NCI-H2029 treated with DMSO at 0.1 percent for 48 hours (cell line): ENCODE measurements around the gene RPL19.
A peak's percentile ranks its signal among the peaks of the same experiment; 100 is the strongest.

Experiments used
- DNase-seq: peaks from one replicate; lab custom pipeline; 2025; lab: John Stamatoyannopoulos, UW

Gene RPL19

GRCh38 chr17:39197380-39198185 lies 2.5 kb upstream of the RPL19 start, which contains the start of gene CACNB1:
Gene CACNB1 (minus strand): TSS chr17:39197669. CDS start chr17:39197495, 174 bp downstream.
- no peak for DNase-seq

GRCh38 chr17:39198186-39198566 lies 1.9 kb upstream of the RPL19 start:
- DNase-seq, result no peak

- peak; percentile 94 for DNase-seq
Observed at GRCh38 chr17:39199820-39200069, 338 bp upstream of the RPL19 start.

- no peak for DNase-seq
Observed at GRCh38 chr17:39200957-39201510, 951 bp downstream of the RPL19 start.

- DNase-seq, result no peak
Observed at GRCh38 chr17:39204245-39204644, 4.2 kb downstream of the RPL19 start.

GRCh38 chr17:39205112-39205526 lies 5.0 kb downstream of the RPL19 start:
- no peak for DNase-seq

GRCh38 chr17:39208136-39208535 lies 8.1 kb downstream of the RPL19 start:
- no peak for DNase-seq

- DNase-seq, result no peak
Observed at GRCh38 chr17:39208893-39209292, 8.8 kb downstream of the RPL19 start.

GRCh38 chr17:39209317-39210092 lies 9.4 kb downstream of the RPL19 start:
- DNase-seq, result no peak

- no peak for DNase-seq
Observed at GRCh38 chr17:39210093-39210434, 10.0 kb downstream of the RPL19 start.

GRCh38 chr17:39212195-39212810 lies 12.2 kb downstream of the RPL19 start:
- DNase-seq, result no peak

GRCh38 chr17:39212841-39213480 lies 12.9 kb downstream of the RPL19 start:
- peak; percentile 26 for DNase-seq

GRCh38 chr17:39213852-39214251 lies 13.8 kb downstream of the RPL19 start:
- DNase-seq, result no peak

GRCh38 chr17:39217734-39218369 lies 17.8 kb downstream of the RPL19 start:
- no peak for DNase-seq

- DNase-seq, result no peak
Observed at GRCh38 chr17:39218906-39219305, 18.8 kb downstream of the RPL19 start.

GRCh38 chr17:39219647-39220154 lies 19.6 kb downstream of the RPL19 start:
- DNase-seq, result no peak

- DNase-seq, result no peak
Observed at GRCh38 chr17:39221572-39221971, 21.5 kb downstream of the RPL19 start.

GRCh38 chr17:39222151-39222550 lies 22.1 kb downstream of the RPL19 start:
- no peak for DNase-seq

GRCh38 chr17:39222866-39223834 lies 23.1 kb downstream of the RPL19 start:
- DNase-seq, result no peak
